Naive thymus-derived CD4-positive, alpha-beta T cell (primary cell): ENCODE measurements around the gene MSLN. TPM values are rescaled to one million over a fixed set of nuclear protein-coding genes. Genes with fewer than 3 reads are reported as not detected.
"Not testable (repeated sequence)": the region's sequence is repeated elsewhere in the genome, so short reads cannot be mapped to it uniquely, and the experiment has no call there.

Source experiments
- ATAC-seq: fragments of 150-1000 bp; cut with Tn5 transposase; 2 replicates; pipeline ENCODE4 v1.10.0; 2021; ENCODE audit warnings: mild to moderate bottlenecking, moderate library complexity
- CTCF ChIA-PET: fragments of 350-600 bp; sonication (Branson Sonifier 250); formaldehyde crosslinking; loops from one replicate; lab custom pipeline; 2021; ENCODE audit warnings: antibody characterized with exemption; lab: Charles Lee
- POLR2A ChIA-PET: fragments of 350-600 bp; sonication (Branson Sonifier 250); formaldehyde crosslinking; loops from one replicate; lab custom pipeline; 2021; ENCODE audit warnings: antibody characterized with exemption, inconsistent platforms; lab: Charles Lee
- DNase-seq, 9 donors: peaks; one replicate each; pipeline versions ENCODE4 v3.0.0 to v3.0.0-alpha.2; 2020 to 2022; ENCODE audit warnings: mixed read lengths in 1 of 9
- H3K27ac ChIP-seq: one replicate; pipeline ENCODE4 v1.7.0; 2013; ENCODE audit warnings: mild to moderate bottlenecking, low read depth, low read length, moderate library complexity
- H3K27me3 ChIP-seq, 2 donors: one replicate each; pipeline ENCODE4 v1.7.0; 2013; ENCODE audit warnings: low read length in 2 of 2, mild to moderate bottlenecking in 2 of 2, moderate library complexity in 2 of 2; ENCODE audit not compliant: control insufficient read depth in 2 of 2, insufficient read depth in 2 of 2
- H3K36me3 ChIP-seq, 3 experiments: 1 replicate in 2 of 3; 2 replicates in 1 of 3; pipeline ENCODE4 v1.7.0; 2013; ENCODE audit warnings: low read length in 3 of 3, mild to moderate bottlenecking in 3 of 3, moderate library complexity in 1 of 3; ENCODE audit not compliant: insufficient read depth in 3 of 3, control insufficient read depth in 2 of 3
- H3K4me1 ChIP-seq, 2 donors: one replicate each; pipeline ENCODE4 v1.7.0; 2013; ENCODE audit warnings: low read length in 2 of 2, mild to moderate bottlenecking in 2 of 2, moderate library complexity in 1 of 2; ENCODE audit not compliant: control insufficient read depth in 2 of 2, insufficient read depth in 2 of 2
- H3K4me3 ChIP-seq: 2 replicates; pipeline ENCODE4 v1.7.0; 2013; ENCODE audit warnings: mild to moderate bottlenecking, low read length
- H3K9me3 ChIP-seq, 3 experiments: 1 replicate in 2 of 3; 2 replicates in 1 of 3; pipeline ENCODE4 v1.7.0; 2013; ENCODE audit warnings: low read length in 3 of 3; ENCODE audit not compliant: control insufficient read depth in 2 of 3
- H3K27ac Mint-ChIP-seq, 9 donors: one replicate each; pipeline ENCODE4 v1.8.0; 2020 to 2022; ENCODE audit warnings: mixed read lengths in 9 of 9, mild to moderate bottlenecking in 8 of 9, moderate library complexity in 5 of 9, inconsistent platforms in 2 of 9
- H3K27me3 Mint-ChIP-seq, 5 donors: one replicate each; pipeline ENCODE4 v1.8.0; 2021 to 2022; ENCODE audit warnings: mixed read lengths in 5 of 5, mild to moderate bottlenecking in 1 of 5
- H3K36me3 Mint-ChIP-seq, 5 donors: one replicate each; pipeline ENCODE4 v1.8.0; 2020 to 2022; ENCODE audit warnings: mixed read lengths in 5 of 5, mild to moderate bottlenecking in 3 of 5, inconsistent platforms in 1 of 5
- H3K4me1 Mint-ChIP-seq, 7 donors: one replicate each; pipeline ENCODE4 v1.8.0; 2020 to 2022; ENCODE audit warnings: mixed read lengths in 7 of 7, mild to moderate bottlenecking in 3 of 7, inconsistent platforms in 1 of 7
- H3K4me3 Mint-ChIP-seq, 10 donors: one replicate each; pipeline ENCODE4 v1.8.0; 2020 to 2022; ENCODE audit warnings: mild to moderate bottlenecking in 10 of 10, mixed read lengths in 10 of 10, moderate library complexity in 6 of 10, inconsistent platforms in 2 of 10
- H3K9me3 Mint-ChIP-seq, 11 donors: one replicate each; pipeline ENCODE4 v1.8.0; 2020 to 2022; ENCODE audit warnings: mixed read lengths in 11 of 11, mild to moderate bottlenecking in 4 of 11, inconsistent platforms in 1 of 11, moderate library complexity in 1 of 11
- intact Hi-C, 2 donors: fragments of 100-400 bp; cut with micrococcal nuclease; formaldehyde crosslinking; loops; one replicate each; pipeline ENCODE4 v1.15.1; 2023
- polyA plus RNA-seq, 2 donors: library from polyadenylated mRNA; unstranded; fragments of 300-500 nt; fragmentation: Illumina TruSeq; gene quantifications; one replicate each; pipeline ENCODE4 v1.2.3, GENCODE V29; 2021
- total RNA-seq, 6 experiments: library from RNA in 5 of 6; stranded (reverse) in 5 of 6; gene quantifications; 1 replicate in 5 of 6; 2 replicates in 1 of 6; pipeline ENCODE4 v1.2.3 and lab custom pipeline; 2021 to 2026

MSLN gene
- total and polyA plus RNA-seq, 7 experiments from 2014 or later: 0.64 TPM; not detected in 6

- H3K27ac ChIP-seq: no peak overlapping the region
- H3K4me3 Mint-ChIP-seq: no peak overlapping the region
- CTCF ChIA-PET: no interaction called here
- no peaks in the 10 kb centered on the region for H3K9me3 Mint-ChIP-seq
- no peak overlapping the region for H3K27ac Mint-ChIP-seq
- peak in 1 of 9 donors; percentile 5 for DNase-seq
- ATAC-seq: no peak
- H3K4me3 ChIP-seq: no peak overlapping the region
- no peaks in the 10 kb centered on the region for H3K36me3 Mint-ChIP-seq
- H3K4me1 Mint-ChIP-seq: no peaks in the 10 kb centered on the region
- POLR2A ChIA-PET: no interaction called here
- H3K9me3 ChIP-seq: no peaks in the 10 kb centered on the region
- no peaks in the 10 kb centered on the region for H3K36me3 ChIP-seq
- peaks cover 0 to 3% (median 0%) of the 10 kb centered on the region in 5 donors for H3K27me3 Mint-ChIP-seq
- H3K4me1 ChIP-seq: no peaks in the 10 kb centered on the region
- intact Hi-C loops: no loop called here
- H3K27me3 ChIP-seq: no peaks in the 10 kb centered on the region
Measured at GRCh38 chr16:769934-770333, 9.4 kb downstream of the MSLN start.

- intact Hi-C loops: no loop called here
- no peak overlapping the region for H3K27ac ChIP-seq
- Mint-ChIP-seq H3K4me1 (no peaks in the 10 kb centered on the region), H3K9me3 (no peaks in the 10 kb centered on the region), H3K27ac (no peak overlapping the region), H3K36me3 (no peaks in the 10 kb centered on the region), H3K4me3 (no peak overlapping the region), H3K27me3 (peaks cover 0 to 3% (median 0%) of the 10 kb centered on the region in 5 donors)
- DNase-seq: peak in 1 of 9 donors; percentile 5
- ChIA-PET CTCF (no interaction called here), POLR2A (no interaction called here)
- H3K27me3 ChIP-seq: no peaks in the 10 kb centered on the region
- no peaks in the 10 kb centered on the region for H3K36me3 ChIP-seq
- ATAC-seq: no peak
- H3K9me3 ChIP-seq: no peaks in the 10 kb centered on the region
- no peak overlapping the region for H3K4me3 ChIP-seq
- no peaks in the 10 kb centered on the region for H3K4me1 ChIP-seq
Measured at GRCh38 chr16:770411-770810, 9.9 kb downstream of the MSLN start.

GRCh38 chr16:772959-773358 is 12.4 kb downstream of the MSLN start:
- intact Hi-C loops: no loop called here
- POLR2A ChIA-PET: no interaction called here
- Histone ChIP-seq H3K9me3 (no peaks in the 10 kb centered on the region), H3K4me3 (no peak overlapping the region), H3K4me1 (no peaks in the 10 kb centered on the region), H3K27ac (no peak overlapping the region), H3K36me3 (no peaks in the 10 kb centered on the region), H3K27me3 (no peaks in the 10 kb centered on the region)
- Mint-ChIP-seq H3K27me3 (peaks cover 0 to 3% (median 0%) of the 10 kb centered on the region in 5 donors), H3K9me3 (no peaks in the 10 kb centered on the region), H3K4me3 (no peak overlapping the region), H3K36me3 (no peaks in the 10 kb centered on the region), H3K4me1 (peaks cover 0 to 2% (median 0%) of the 10 kb centered on the region in 7 donors), H3K27ac (no peak overlapping the region)
- DNase-seq: no peak
- CTCF ChIA-PET: no interaction called here
- ATAC-seq: no peak

DNA sequence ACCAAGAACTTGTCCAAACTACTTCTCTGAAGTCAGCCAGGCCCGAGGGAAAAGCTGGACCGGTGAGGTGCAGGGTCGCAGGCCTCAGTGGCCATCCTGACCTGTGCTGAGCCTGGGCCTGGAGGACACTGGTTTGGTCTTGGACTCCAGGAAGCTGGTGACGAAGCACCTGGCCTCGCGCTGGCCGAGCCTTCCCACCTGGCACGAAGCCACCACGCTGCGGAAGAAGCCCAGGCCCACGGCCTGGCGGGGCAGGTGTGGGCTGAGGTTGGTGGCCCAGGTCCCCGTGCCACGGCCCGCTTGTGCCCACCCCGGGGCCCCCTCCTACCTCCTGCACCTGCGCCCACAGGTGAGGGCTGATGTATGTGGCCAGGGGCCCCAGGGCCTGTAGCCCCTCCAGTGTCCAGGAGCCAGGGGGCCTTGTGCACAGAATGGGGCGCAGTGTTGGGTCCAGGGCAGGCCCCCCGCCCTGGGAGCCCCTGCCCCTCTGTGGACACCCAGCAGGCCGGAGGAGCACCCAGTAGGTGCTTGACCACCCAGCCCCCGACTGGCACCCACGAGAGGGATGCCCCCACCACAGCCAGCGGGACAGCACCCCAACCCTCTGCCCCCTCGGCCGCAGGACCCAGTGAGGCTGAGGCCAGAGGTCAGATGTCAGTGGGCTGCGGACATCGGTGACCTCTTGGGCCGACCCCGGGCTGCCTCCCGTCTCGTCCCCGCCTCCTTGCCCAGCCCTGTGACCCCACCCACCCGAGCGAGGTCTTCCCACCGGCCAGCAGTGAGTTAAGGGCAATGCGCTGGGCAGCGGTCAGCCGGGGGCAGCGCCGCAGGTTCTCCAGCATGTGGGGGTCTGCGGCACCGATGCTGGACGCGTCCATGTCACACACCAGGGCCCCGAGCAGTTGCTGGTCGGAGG is 13.8 kb downstream of the MSLN start:
- CTCF ChIA-PET: no interaction called here
- H3K4me3 ChIP-seq: no peak overlapping the region
- POLR2A ChIA-PET: no interaction called here
- H3K27ac ChIP-seq: no peak overlapping the region
- H3K4me3 Mint-ChIP-seq: no peak overlapping the region
- no peaks in the 10 kb centered on the region for H3K27me3 ChIP-seq
- no peaks in the 10 kb centered on the region for H3K4me1 ChIP-seq
- no peaks in the 10 kb centered on the region for H3K36me3 ChIP-seq
- no peak for ATAC-seq
- DNase-seq: no peak
- H3K36me3 Mint-ChIP-seq: no peaks in the 10 kb centered on the region
- peaks cover 0 to 3% (median 0%) of the 10 kb centered on the region in 5 donors for H3K27me3 Mint-ChIP-seq
- H3K4me1 Mint-ChIP-seq: peaks cover 0 to 2% (median 0%) of the 10 kb centered on the region in 7 donors
- H3K27ac Mint-ChIP-seq: no peak overlapping the region
- no peaks in the 10 kb centered on the region for H3K9me3 ChIP-seq
- no peaks in the 10 kb centered on the region for H3K9me3 Mint-ChIP-seq
- intact Hi-C loops: no loop called here

DNA sequence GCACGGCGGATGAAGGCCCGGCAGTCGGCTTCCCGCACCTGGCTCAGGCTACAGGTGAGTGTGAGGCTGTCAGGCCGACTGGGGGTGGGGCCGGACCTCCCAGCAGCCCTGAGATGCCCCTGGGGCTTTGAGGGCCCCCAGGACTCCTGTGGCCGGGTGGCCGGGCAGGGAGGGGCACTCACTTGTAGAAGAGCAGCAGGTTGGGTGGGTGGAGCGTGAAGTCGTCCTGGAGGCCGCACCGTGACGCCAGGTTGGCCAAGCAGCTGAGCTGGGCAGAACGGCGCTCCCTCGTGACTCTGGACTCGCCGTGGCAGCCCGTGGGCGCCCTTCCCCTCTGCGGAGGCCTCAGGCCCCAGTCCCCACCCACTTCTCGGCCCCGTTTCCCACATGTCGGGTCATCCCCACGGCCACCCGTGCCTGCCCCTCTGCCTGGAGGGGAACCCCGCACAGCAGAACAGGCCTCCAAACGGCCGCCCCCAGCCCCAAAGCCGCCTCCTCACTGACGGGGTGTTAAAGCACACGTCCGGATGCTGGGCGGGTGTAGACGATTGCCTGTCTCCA is 14.8 kb downstream of the MSLN start:
- no peaks in the 10 kb centered on the region for H3K4me1 ChIP-seq
- POLR2A ChIA-PET: interaction anchor here (0.9 kb wide), 1 partner anchor 8 kb away, joined by 3 read pairs; no protein-coding TSS in a partner anchor

GRCh38 chr16:776298-776697 is 15.8 kb downstream of the MSLN start:
- POLR2A ChIA-PET: interaction anchor here (0.9 kb wide), 1 partner anchor 7 kb away, joined by 3 read pairs; no protein-coding TSS in a partner anchor
- H3K36me3 Mint-ChIP-seq, H3K27me3 Mint-ChIP-seq, H3K4me1 ChIP-seq, DNase-seq, H3K4me3 ChIP-seq, H3K4me1 Mint-ChIP-seq, ATAC-seq, H3K36me3 ChIP-seq, H3K9me3 ChIP-seq, intact Hi-C loops, H3K27ac Mint-ChIP-seq, H3K27ac ChIP-seq, H3K4me3 Mint-ChIP-seq, H3K9me3 Mint-ChIP-seq, H3K27me3 ChIP-seq, CTCF ChIA-PET: not testable (repeated sequence)

More for the DNA sequence above, 14.8 kb downstream of the MSLN start:
- Histone ChIP-seq H3K4me3 (no peak overlapping the region), H3K27me3 (no peaks in the 10 kb centered on the region), H3K27ac (no peak overlapping the region), H3K9me3 (no peaks in the 10 kb centered on the region), H3K36me3 (no peaks in the 10 kb centered on the region)
- DNase-seq: no peak
- ATAC-seq: no peak
- intact Hi-C loops: no loop called here
- CTCF ChIA-PET: no interaction called here
- Mint-ChIP-seq H3K36me3 (no peaks in the 10 kb centered on the region), H3K9me3 (no peaks in the 10 kb centered on the region), H3K4me1 (peaks cover 0 to 2% (median 0%) of the 10 kb centered on the region in 7 donors), H3K27me3 (no peaks in the 10 kb centered on the region), H3K4me3 (no peak overlapping the region), H3K27ac (no peak overlapping the region)
